NCI-H2196 treated with DMSO at 0.1 percent for 48 hours (cell line): ENCODE measurements around the gene MTHFD1L.

ENCODE experiments used
- DNase-seq: peaks from one replicate; lab custom pipeline; 2025; ENCODE audit not compliant: unreplicated experiment; lab: John Stamatoyannopoulos, UW

Gene MTHFD1L

GRCh38 chr6:151088963-151089362 lies 223.5 kb downstream of the MTHFD1L start:
- DNase-seq, result no peak

GRCh38 chr6:151089978-151090377 lies 224.5 kb downstream of the MTHFD1L start:
- DNase-seq, result no peak

- DNase-seq, result no peak
Measured at GRCh38 chr6:151091571-151091970, 226.1 kb downstream of the MTHFD1L start.

- DNase-seq, result no peak
Measured at GRCh38 chr6:151092591-151092990, 227.1 kb downstream of the MTHFD1L start.

GRCh38 chr6:151093706-151094105 lies 228.2 kb downstream of the MTHFD1L start:
- DNase-seq, result no peak

- peak; percentile 36 for DNase-seq
Measured at GRCh38 chr6:151095538-151096254, 230.2 kb downstream of the MTHFD1L start.

- DNase-seq, result peak; percentile 36
Measured at GRCh38 chr6:151096255-151096612, 230.7 kb downstream of the MTHFD1L start.

GRCh38 chr6:151096691-151097606 lies 231.4 kb downstream of the MTHFD1L start:
- no peak for DNase-seq

- DNase-seq, result no peak
Measured at GRCh38 chr6:151098166-151098565, 232.7 kb downstream of the MTHFD1L start.

GRCh38 chr6:151100326-151100725 lies 234.8 kb downstream of the MTHFD1L start:
- DNase-seq, result no peak

GRCh38 chr6:151101161-151101815 lies 235.8 kb downstream of the MTHFD1L start:
- DNase-seq, result no peak

- no peak for DNase-seq
Measured at GRCh38 chr6:151101816-151102694, 236.6 kb downstream of the MTHFD1L start.

GRCh38 chr6:151103266-151103665 lies 237.8 kb downstream of the MTHFD1L start:
- no peak for DNase-seq

GRCh38 chr6:151107897-151108427 lies 242.5 kb downstream of the MTHFD1L start:
- no peak for DNase-seq

- DNase-seq, result no peak
Measured at GRCh38 chr6:151108548-151108947, 243.0 kb downstream of the MTHFD1L start.

GRCh38 chr6:151109361-151109760 lies 243.9 kb downstream of the MTHFD1L start:
- no peak for DNase-seq

GRCh38 chr6:151109869-151110575 lies 244.5 kb downstream of the MTHFD1L start:
- DNase-seq, result no peak

- DNase-seq, result no peak
Measured at GRCh38 chr6:151110576-151110905, 245.0 kb downstream of the MTHFD1L start.

- DNase-seq, result no peak
Measured at GRCh38 chr6:151111670-151112069, 246.2 kb downstream of the MTHFD1L start.

GRCh38 chr6:151112130-151112529 lies 246.6 kb downstream of the MTHFD1L start:
- no peak for DNase-seq
